SU-DHL-6 (cell line): ENCODE measurements around the gene TMIGD1.

Experiments
- H2AFZ ChIP-seq: fragments of 200-600 bp; sonication (generic); 2 replicates; pipeline ENCODE4 v1.6.1; 2014; ENCODE audit warnings: low read depth, mild to moderate bottlenecking, moderate library complexity, mixed read lengths, antibody characterized with exemption, low read length; ENCODE audit not compliant: severe bottlenecking
- H3F3A ChIP-seq: fragments of 200-600 bp; shearing (Covaris generic); 2 replicates; pipeline ENCODE4 v1.6.0; 2016; ENCODE audit warnings: antibody characterized with exemption, mild to moderate bottlenecking; ENCODE audit not compliant: insufficient read depth
- H3K27ac ChIP-seq: fragments of 200-600 bp; sonication (generic); 2 replicates; pipeline ENCODE4 v1.5.1; 2016; ENCODE audit warnings: low read depth, mild to moderate bottlenecking, low read length, moderate library complexity, mixed read lengths
- H3K27me3 ChIP-seq: fragments of 200-600 bp; sonication (generic), shearing (Covaris generic); 2 replicates; pipeline ENCODE4 v1.6.0; 2014; ENCODE audit warnings: mild to moderate bottlenecking, low read length
- H3K36me3 ChIP-seq: fragments of 200-600 bp; sonication (generic); 2 replicates; pipeline ENCODE4 v1.6.1; 2014; ENCODE audit warnings: mild to moderate bottlenecking, low read length, mixed read lengths
- H3K4me2 ChIP-seq: fragments of 300-600, 200-600 bp; shearing (Covaris generic), sonication (generic); 2 replicates; pipeline ENCODE4 v1.6.0; 2014; ENCODE audit warnings: low read length, low read depth, mild to moderate bottlenecking; ENCODE audit not compliant: poor library complexity, severe bottlenecking
- H3K4me3 ChIP-seq: fragments of 200-600 bp; sonication (generic); 2 replicates; pipeline ENCODE4 v1.5.1; 2014; ENCODE audit warnings: antibody characterized with exemption, low read length, mild to moderate bottlenecking, mixed read lengths; ENCODE audit not compliant: insufficient read depth, poor library complexity, severe bottlenecking
- H3K79me2 ChIP-seq: fragments of 200-600 bp; sonication (generic); 2 replicates; pipeline ENCODE4 v1.6.1; 2014; ENCODE audit warnings: mild to moderate bottlenecking, low read length, moderate library complexity; ENCODE audit not compliant: insufficient read depth
- H3K9ac ChIP-seq: fragments of 200-600 bp; sonication (generic); 2 replicates; pipeline ENCODE4 v1.7.0; 2014; ENCODE audit warnings: mild to moderate bottlenecking, low read length
- H3K9me2 ChIP-seq: fragments of 200-600 bp; sonication (generic); replicated peaks from 2 replicates; pipeline ENCODE4 v1.6.1; 2014; ENCODE audit warnings: low read length; ENCODE audit not compliant: insufficient read depth
- H3K9me3 ChIP-seq: fragments of 200-600 bp; sonication (generic); 2 replicates; pipeline ENCODE4 v1.6.1; 2014; ENCODE audit warnings: low read length, mixed read lengths; ENCODE audit not compliant: insufficient read depth
- H4K20me1 ChIP-seq: fragments of 200-600 bp; sonication (generic); 2 replicates; pipeline ENCODE4 v1.6.1; 2014; ENCODE audit warnings: low read depth, mild to moderate bottlenecking, antibody characterized with exemption, low read length, moderate library complexity, mixed read lengths
- EZH2phosphoT487 ChIP-seq: fragments of 200-600 bp; sonication (generic), shearing (Covaris generic); conservative IDR thresholded peaks from 2 replicates; pipeline ENCODE4 v1.6.1; 2018; ENCODE audit warnings: mild to moderate bottlenecking, antibody characterized with exemption, low read length, moderate library complexity, mixed read lengths
- TF ChIP-seq, protein P1 (sequence below): fragments of 200-600 bp; sonication (generic); IDR thresholded peaks from one replicate; pipeline ENCODE4 v1.5.1; 2017; ENCODE audit warnings: antibody characterized with exemption, mild to moderate bottlenecking, low read length, moderate library complexity; ENCODE audit not compliant: insufficient read depth, poor library complexity, severe bottlenecking

The TMIGD1 gene

DNA sequence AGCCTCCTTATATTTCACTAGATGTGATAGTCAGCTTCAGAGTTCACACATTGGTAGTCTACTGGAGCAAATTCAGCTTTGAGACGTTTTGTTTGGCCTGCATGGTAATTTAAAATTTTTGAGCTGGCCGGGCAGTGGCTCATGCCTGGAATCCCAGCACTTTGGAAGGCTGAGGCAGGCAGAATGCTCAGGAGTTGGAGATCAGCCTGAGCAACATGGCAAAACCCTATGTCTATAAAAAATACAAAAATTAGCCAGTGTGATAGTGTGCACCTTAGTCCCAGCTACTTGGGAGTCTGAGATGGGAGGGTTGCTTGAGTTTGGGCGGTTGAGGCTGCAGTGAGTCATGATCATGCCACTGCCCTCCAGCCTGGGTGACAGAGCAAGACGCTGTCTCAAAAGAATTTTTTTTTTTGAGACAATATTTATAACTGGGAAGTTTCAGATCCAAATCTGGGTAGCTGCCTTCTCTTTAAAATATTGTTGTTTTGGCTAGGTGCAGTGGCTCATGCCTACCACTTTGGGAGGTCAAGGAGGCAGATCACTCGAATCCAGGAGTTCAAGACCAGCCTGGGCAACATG, 37.3 kb downstream of the TMIGD1 start:
- no peaks in the 10 kb centered on the region for H3K9me2 ChIP-seq
- peaks cover 7% of the 10 kb centered on the region; the same call in 1 of the 2 replicates for H3K9me3 ChIP-seq
- no peak overlapping the region for H3K4me2 ChIP-seq
- H3K79me2 ChIP-seq = peaks cover 2% of the 10 kb centered on the region
- no peaks in the 10 kb centered on the region for H3K36me3 ChIP-seq
- no peaks in the 10 kb centered on the region for H4K20me1 ChIP-seq
- H3K27ac ChIP-seq = no peak overlapping the region
- H2AFZ ChIP-seq = no peak overlapping the region
- H3K4me3 ChIP-seq = no peak overlapping the region
- TF ChIP-seq, protein P1, sequence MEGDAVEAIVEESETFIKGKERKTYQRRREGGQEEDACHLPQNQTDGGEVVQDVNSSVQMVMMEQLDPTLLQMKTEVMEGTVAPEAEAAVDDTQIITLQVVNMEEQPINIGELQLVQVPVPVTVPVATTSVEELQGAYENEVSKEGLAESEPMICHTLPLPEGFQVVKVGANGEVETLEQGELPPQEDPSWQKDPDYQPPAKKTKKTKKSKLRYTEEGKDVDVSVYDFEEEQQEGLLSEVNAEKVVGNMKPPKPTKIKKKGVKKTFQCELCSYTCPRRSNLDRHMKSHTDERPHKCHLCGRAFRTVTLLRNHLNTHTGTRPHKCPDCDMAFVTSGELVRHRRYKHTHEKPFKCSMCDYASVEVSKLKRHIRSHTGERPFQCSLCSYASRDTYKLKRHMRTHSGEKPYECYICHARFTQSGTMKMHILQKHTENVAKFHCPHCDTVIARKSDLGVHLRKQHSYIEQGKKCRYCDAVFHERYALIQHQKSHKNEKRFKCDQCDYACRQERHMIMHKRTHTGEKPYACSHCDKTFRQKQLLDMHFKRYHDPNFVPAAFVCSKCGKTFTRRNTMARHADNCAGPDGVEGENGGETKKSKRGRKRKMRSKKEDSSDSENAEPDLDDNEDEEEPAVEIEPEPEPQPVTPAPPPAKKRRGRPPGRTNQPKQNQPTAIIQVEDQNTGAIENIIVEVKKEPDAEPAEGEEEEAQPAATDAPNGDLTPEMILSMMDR = no peak
- no peak for TF ChIP-seq EZH2phosphoT487
- H3K9ac ChIP-seq = no peak overlapping the region
- peaks cover 15% of the 10 kb centered on the region for H3F3A ChIP-seq
- no peaks in the 10 kb centered on the region for H3K27me3 ChIP-seq

DNA sequence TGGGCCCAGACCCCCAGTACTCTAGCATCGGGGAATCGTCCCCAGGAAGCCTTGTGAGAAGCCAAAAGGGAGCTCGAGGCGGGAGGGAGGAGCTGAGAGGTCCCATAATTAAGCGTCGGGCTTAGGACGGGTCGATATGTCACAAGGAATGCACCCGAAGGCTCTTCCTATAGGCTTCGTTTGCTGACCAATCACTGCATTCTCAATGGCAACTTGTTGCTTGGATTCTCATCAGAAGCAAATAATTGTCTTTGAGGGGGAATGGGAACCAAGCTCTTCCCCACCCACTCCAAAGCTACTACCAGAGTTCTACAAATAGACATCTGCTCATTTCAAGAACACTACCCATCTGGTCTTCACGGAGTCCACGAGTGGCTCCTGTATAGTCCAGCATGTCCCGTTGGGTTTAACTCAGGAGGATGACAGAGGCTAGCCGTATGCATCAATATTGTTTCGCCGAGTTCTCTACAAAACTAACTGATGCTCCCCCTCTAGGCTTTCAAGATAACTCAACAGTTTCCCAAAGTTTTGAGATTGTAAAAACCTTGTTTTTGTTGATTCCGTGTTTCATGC, 41.5 kb downstream of the TMIGD1 start:
- TF ChIP-seq, protein P1 = no peak
- no peak for TF ChIP-seq EZH2phosphoT487
- Histone ChIP-seq H3K4me3 (peak overlapping the region; percentile 79), H3K9me2 (no peaks in the 10 kb centered on the region), H3K9ac (peak overlapping the region; percentile 92), H3K4me2 (peak overlapping the region; percentile 80), H3K27ac (no peak overlapping the region), H3K27me3 (no peaks in the 10 kb centered on the region), H4K20me1 (no peaks in the 10 kb centered on the region), H3K79me2 (peaks cover 27% of the 10 kb centered on the region), H3K36me3 (peaks cover 17% of the 10 kb centered on the region), H3F3A (peaks cover 15% of the 10 kb centered on the region), H2AFZ (peak overlapping the region; percentile 99), H3K9me3 (peaks cover 6% of the 10 kb centered on the region; the same call in 1 of the 2 replicates)

GRCh38 chr17:30291543-30292285, 42.1 kb downstream of the TMIGD1 start, which contains the start of gene BLMH:
BLMH (minus strand) TSS chr17:30291944; CDS start chr17:30291819, 125 bp downstream.
- peaks cover 27% of the 10 kb centered on the region for H3K79me2 ChIP-seq
- no peaks in the 10 kb centered on the region for H3K9me2 ChIP-seq
- TF ChIP-seq, protein P1 = no peak
- TF ChIP-seq EZH2phosphoT487 = no peak
- H3K9me3 ChIP-seq = no peaks in the 10 kb centered on the region
- H4K20me1 ChIP-seq = no peaks in the 10 kb centered on the region
- H3K36me3 ChIP-seq = peaks cover 23% of the 10 kb centered on the region
- H3F3A ChIP-seq = peaks cover 15% of the 10 kb centered on the region
- H3K4me2 ChIP-seq = peak within 1 kb of the TSS; percentile 80
- H3K9ac ChIP-seq = peak within 1 kb of the TSS; percentile 92
- peak within 1 kb of the TSS; percentile 79 for H3K4me3 ChIP-seq
- peak within 1 kb of the TSS; percentile 36 for H3K27ac ChIP-seq
- H2AFZ ChIP-seq = peak within 1 kb of the TSS; percentile 99
- H3K27me3 ChIP-seq = no peaks in the 10 kb centered on the region
